NCI-H82 treated with DMSO at 0.1 percent for 48 hours (cell line): ENCODE data around the gene F11R.
"Not testable (repeated sequence)": the region's sequence is repeated elsewhere in the genome, so short reads cannot be mapped to it uniquely, and the experiment has no call there.

Experiments used
- DNase-seq: peaks from one replicate; lab custom pipeline; 2025; ENCODE audit not compliant: unreplicated experiment; lab: John Stamatoyannopoulos, UW

F11R gene

GRCh38 chr1:161020509-161021164 is at the start of gene F11R:
Gene F11R, minus strand, starts transcription at chr1:161021152. Its CDS starts 79 bp downstream, at chr1:161021073.
- DNase-seq: no peak

- no peak for DNase-seq
Observed at GRCh38 chr1:161069731-161070270, 48.8 kb upstream of the F11R start, which contains the start of gene ARHGAP30. Gene ARHGAP30, minus strand, starts transcription at chr1:161069891. Its CDS starts 267 bp downstream, at chr1:161069624.

- no peak for DNase-seq
Observed at GRCh38 chr1:161069241-161069640, 48.3 kb upstream of the F11R start.

- DNase-seq: no peak
Observed at GRCh38 chr1:161068306-161069234, 47.6 kb upstream of the F11R start.

- DNase-seq: no peak
Observed at GRCh38 chr1:161066694-161067093, 45.7 kb upstream of the F11R start.

- DNase-seq: not testable (repeated sequence)
Observed at GRCh38 chr1:161065681-161066080, 44.7 kb upstream of the F11R start.

GRCh38 chr1:161063936-161064335 is 43.0 kb upstream of the F11R start:
- not testable (repeated sequence) for DNase-seq

GRCh38 chr1:161061419-161061818 is 40.5 kb upstream of the F11R start:
- DNase-seq: no peak

- no peak for DNase-seq
Observed at GRCh38 chr1:161059293-161059692, 38.3 kb upstream of the F11R start.

- no peak for DNase-seq
Observed at GRCh38 chr1:161054805-161055204, 33.9 kb upstream of the F11R start.

GRCh38 chr1:161054232-161054631 is 33.3 kb upstream of the F11R start:
- DNase-seq: no peak

GRCh38 chr1:161052899-161053298 is 31.9 kb upstream of the F11R start:
- DNase-seq: no peak

GRCh38 chr1:161051219-161051618 is 30.3 kb upstream of the F11R start:
- no peak for DNase-seq

GRCh38 chr1:161048949-161049722 is 28.2 kb upstream of the F11R start:
- no peak for DNase-seq

GRCh38 chr1:161047436-161048420 is 26.8 kb upstream of the F11R start:
- no peak for DNase-seq

GRCh38 chr1:161046605-161047228 is 25.8 kb upstream of the F11R start:
- DNase-seq: no peak

GRCh38 chr1:161045736-161046604 is 25.0 kb upstream of the F11R start, which contains the start of gene USF1:
Gene USF1, minus strand, starts transcription at chr1:161045977. Its CDS starts 2,702 bp downstream, at chr1:161043275.
- peak; percentile 94 for DNase-seq
